Measurements from ENCODE around the gene SPDYE3.

GRCh38 chr7:100364480-100364879, 57.0 kb downstream of the SPDYE3 start:
- TF ChIP-seq CTCF (IDR thresholded peaks at IDR 0.05; ENCODE audit: poor library complexity), result no peak
- no peak for TF ChIP-seq EZH2 (IDR thresholded peaks at IDR 0.05; ENCODE audit: borderline replicate concordance)

All from hepatocyte (in vitro differentiated cells).